ENCODE results near the gene COX4I1. TPM values are rescaled to one million over a fixed set of nuclear protein-coding genes. Genes with fewer than 3 reads are reported as not detected.

The COX4I1 gene
- total and polyA plus RNA-seq, 7 donors, result 627 to 1,800 (median 1,031) TPM

GRCh38 chr16:85845266-85845665 is 45.8 kb downstream of the COX4I1 start:
- no peaks in the 10 kb centered on the region for H3K4me1 ChIP-seq
- peaks cover 0 to 41% (median 5%) of the 10 kb centered on the region in 3 donors for H3K27me3 ChIP-seq (ENCODE audit: insufficient read depth in 3 of 3, low read length in 2 of 3)
- ATAC-seq (no peak), DNase-seq (no peak)
- H3K4me3 ChIP-seq, result no peak overlapping the region
- 76 to 84% (median 83%) methylated on average over 20 of the region's 20 CpGs for WGBS, 3 donors
- no peak overlapping the region for H3K27ac ChIP-seq
- H3K9me3 ChIP-seq, result no peaks in the 10 kb centered on the region
- no peaks in the 10 kb centered on the region for H3K36me3 ChIP-seq (ENCODE audit: insufficient read depth in 1 of 2, low read depth in 1 of 2)
- no peak for TF ChIP-seq CTCF (IDR thresholded peaks at IDR 0.05)
- intact Hi-C loops (cut with DNase I), result no loop called here

GRCh38 chr16:85846461-85846860 is 47.0 kb downstream of the COX4I1 start:
- no peak overlapping the region for H3K27ac ChIP-seq
- no peaks in the 10 kb centered on the region for H3K4me1 ChIP-seq
- no peaks in the 10 kb centered on the region for H3K36me3 ChIP-seq (ENCODE audit: insufficient read depth in 1 of 2, low read depth in 1 of 2)
- no peak overlapping the region for H3K4me3 ChIP-seq
- 79 to 87% (median 81%) methylated on average over 9 of the region's 9 CpGs for WGBS, 3 donors
- ATAC-seq (no peak), DNase-seq (no peak)
- H3K27me3 ChIP-seq (ENCODE audit: insufficient read depth in 3 of 3, low read length in 2 of 3), result peaks cover 0 to 41% (median 2%) of the 10 kb centered on the region in 3 donors
- intact Hi-C loops (cut with DNase I), result no loop called here
- H3K9me3 ChIP-seq, result no peaks in the 10 kb centered on the region
- no peak for TF ChIP-seq CTCF (IDR thresholded peaks at IDR 0.05)

GRCh38 chr16:85847036-85847435 is 47.5 kb downstream of the COX4I1 start:
- H3K27me3 ChIP-seq (ENCODE audit: insufficient read depth in 3 of 3, low read length in 2 of 3), result peaks cover 0 to 41% (median 2%) of the 10 kb centered on the region in 3 donors
- WGBS, 3 donors, result 75 to 80% (median 78%) methylated on average over 15 of the region's 15 CpGs
- TF ChIP-seq CTCF (IDR thresholded peaks at IDR 0.05), result no peak

GRCh38 chr16:85847681-85848601 is 48.4 kb downstream of the COX4I1 start:
- ATAC-seq (no peak), DNase-seq (no peak)
- WGBS, 3 donors, result 67% methylated on average over 39 of the region's 39 CpGs
- Histone ChIP-seq H3K36me3 (ENCODE audit: insufficient read depth in 1 of 2, low read depth in 1 of 2) (no peaks in the 10 kb centered on the region), H3K27me3 (ENCODE audit: insufficient read depth in 3 of 3, low read length in 2 of 3) (peaks cover 0 to 41% (median 2%) of the 10 kb centered on the region in 3 donors), H3K27ac (no peak overlapping the region), H3K4me3 (no peak overlapping the region), H3K9me3 (no peaks in the 10 kb centered on the region), H3K4me1 (no peaks in the 10 kb centered on the region)
- intact Hi-C loops (cut with DNase I), result no loop called here
- no peak for TF ChIP-seq CTCF (IDR thresholded peaks at IDR 0.05)

More at GRCh38 chr16:85847036-85847435, 47.5 kb downstream of the COX4I1 start:
- H3K36me3 ChIP-seq (ENCODE audit: insufficient read depth in 1 of 2, low read depth in 1 of 2), result no peaks in the 10 kb centered on the region
- DNase-seq, result no peak
- H3K4me1 ChIP-seq, result no peaks in the 10 kb centered on the region
- no peak overlapping the region for H3K27ac ChIP-seq
- intact Hi-C loops (cut with DNase I), result no loop called here
- no peak overlapping the region for H3K4me3 ChIP-seq
- H3K9me3 ChIP-seq, result no peaks in the 10 kb centered on the region
- ATAC-seq, result no peak
